GM23248 (cell line): Measurements from ENCODE around the gene BCL2L2.

Experiments used
- EZH2 ChIP-seq: fragments of 200-600 bp; sonication (generic); IDR thresholded peaks from 2 replicates; pipeline ENCODE4 v1.6.1; 2018; ENCODE audit warnings: antibody characterized with exemption, mild to moderate bottlenecking; ENCODE audit not compliant: insufficient read depth, poor library complexity, severe bottlenecking
- EZH2phosphoT487 ChIP-seq: fragments of 200-600 bp; sonication (generic); IDR thresholded peaks from 2 replicates; pipeline ENCODE4 v1.6.1; 2018; ENCODE audit warnings: antibody characterized with exemption, moderate library complexity, mild to moderate bottlenecking, low read depth; ENCODE audit not compliant: insufficient read depth

GRCh38 chr14:23299211-23299957 is 7.2 kb upstream of the BCL2L2 start:
- no peak for TF ChIP-seq EZH2
- TF ChIP-seq EZH2phosphoT487: no peak
